GM13977 (cell line): ENCODE results near the gene ZNF280D.
"Not testable (repeated sequence)": the region's sequence is repeated elsewhere in the genome, so short reads cannot be mapped to it uniquely, and the experiment has no call there.

Experiments
- DNase-seq: peaks from one replicate; pipeline ENCODE4 v3.0.0; 2012; ENCODE audit warnings: low spot score
- in situ Hi-C: fragments of 300-500 bp; cut with MboI; formaldehyde crosslinking; loops from one replicate; pipeline ENCODE4 v1.12.0; 2022; ENCODE audit warnings: low sequenced_read_pairs, low pct_unique_long_range_greater_than_20kb, mixed read lengths, inconsistent platforms; ENCODE audit not compliant: unreplicated experiment
- TF ChIP-seq, protein P1 (sequence below): IDR thresholded peaks from 2 replicates; pipeline ENCODE4 v1.5.1; 2012; ENCODE audit warnings: mild to moderate bottlenecking, control low read depth; ENCODE audit not compliant: insufficient read depth; ENCODE audit errors: extremely low read depth, missing control alignments

ZNF280D gene, protein sequence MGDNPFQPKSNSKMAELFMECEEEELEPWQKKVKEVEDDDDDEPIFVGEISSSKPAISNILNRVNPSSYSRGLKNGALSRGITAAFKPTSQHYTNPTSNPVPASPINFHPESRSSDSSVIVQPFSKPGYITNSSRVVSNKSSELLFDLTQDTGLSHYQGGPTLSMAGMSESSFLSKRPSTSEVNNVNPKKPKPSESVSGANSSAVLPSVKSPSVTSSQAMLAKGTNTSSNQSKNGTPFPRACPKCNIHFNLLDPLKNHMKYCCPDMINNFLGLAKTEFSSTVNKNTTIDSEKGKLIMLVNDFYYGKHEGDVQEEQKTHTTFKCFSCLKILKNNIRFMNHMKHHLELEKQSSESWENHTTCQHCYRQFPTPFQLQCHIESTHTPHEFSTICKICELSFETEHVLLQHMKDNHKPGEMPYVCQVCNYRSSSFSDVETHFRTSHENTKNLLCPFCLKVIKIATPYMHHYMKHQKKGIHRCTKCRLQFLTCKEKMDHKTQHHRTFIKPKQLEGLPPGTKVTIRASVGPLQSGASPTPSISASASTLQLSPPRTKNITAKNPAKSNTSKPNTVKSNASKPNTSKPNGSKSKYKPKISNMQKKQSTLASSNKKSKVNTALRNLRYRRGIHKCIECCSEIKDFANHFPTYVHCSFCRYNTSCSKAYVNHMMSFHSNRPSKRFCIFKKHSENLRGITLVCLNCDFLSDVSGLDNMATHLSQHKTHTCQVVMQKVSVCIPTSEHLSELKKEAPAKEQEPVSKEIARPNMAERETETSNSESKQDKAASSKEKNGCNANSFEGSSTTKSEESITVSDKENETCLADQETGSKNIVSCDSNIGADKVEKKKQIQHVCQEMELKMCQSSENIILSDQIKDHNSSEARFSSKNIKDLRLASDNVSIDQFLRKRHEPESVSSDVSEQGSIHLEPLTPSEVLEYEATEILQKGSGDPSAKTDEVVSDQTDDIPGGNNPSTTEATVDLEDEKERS

DNA sequence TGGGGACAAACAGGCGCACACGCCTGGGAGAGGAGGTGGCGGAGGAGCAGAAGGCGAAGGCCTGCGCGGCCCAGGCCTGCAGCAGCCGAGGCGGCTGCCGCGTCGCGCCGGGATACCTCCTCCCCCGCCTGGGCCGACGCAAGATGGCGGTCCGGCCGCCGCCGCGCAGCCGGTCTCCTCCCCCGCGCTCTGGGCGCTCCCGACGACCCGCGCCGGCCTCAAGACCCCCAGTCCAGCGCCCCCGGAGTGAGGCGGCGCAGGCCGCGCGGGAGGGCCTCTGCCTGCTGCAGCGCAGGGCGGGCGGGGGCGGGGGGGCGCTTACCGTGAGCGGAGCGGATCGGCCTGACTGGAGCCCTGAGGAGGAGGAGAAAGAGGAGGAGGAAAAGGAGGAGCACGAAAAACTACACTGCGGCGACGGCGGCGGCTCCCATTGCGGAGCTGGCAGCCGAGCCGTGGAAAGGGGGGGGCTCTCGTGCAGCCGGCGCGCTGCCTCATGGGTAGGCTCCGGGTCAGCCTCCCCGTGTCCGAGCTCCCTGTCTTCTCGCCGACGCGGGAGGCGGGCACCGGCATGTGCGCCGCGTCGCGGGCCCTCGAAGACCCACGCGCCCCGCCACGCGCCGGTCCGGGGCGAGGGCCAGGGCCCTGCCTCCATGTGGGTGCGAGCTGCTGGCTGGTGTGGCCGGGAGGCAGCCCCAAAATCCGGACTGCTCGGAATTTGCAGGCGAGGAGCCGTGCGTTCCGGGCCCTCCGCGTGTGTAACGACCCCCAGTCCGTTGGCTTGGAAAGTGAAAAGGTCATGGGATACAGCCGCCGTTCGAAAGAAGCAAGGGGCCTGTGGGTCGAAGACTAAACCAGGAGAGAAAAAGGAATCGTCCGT lies at the start of gene ZNF280D:
ZNF280D (minus strand) TSS at position 374 of the 877 bp plus-strand sequence. CDS start 26,400 bp downstream, outside the sequence.
- in situ Hi-C loops, result no loop called here
- TF ChIP-seq, protein P1, sequence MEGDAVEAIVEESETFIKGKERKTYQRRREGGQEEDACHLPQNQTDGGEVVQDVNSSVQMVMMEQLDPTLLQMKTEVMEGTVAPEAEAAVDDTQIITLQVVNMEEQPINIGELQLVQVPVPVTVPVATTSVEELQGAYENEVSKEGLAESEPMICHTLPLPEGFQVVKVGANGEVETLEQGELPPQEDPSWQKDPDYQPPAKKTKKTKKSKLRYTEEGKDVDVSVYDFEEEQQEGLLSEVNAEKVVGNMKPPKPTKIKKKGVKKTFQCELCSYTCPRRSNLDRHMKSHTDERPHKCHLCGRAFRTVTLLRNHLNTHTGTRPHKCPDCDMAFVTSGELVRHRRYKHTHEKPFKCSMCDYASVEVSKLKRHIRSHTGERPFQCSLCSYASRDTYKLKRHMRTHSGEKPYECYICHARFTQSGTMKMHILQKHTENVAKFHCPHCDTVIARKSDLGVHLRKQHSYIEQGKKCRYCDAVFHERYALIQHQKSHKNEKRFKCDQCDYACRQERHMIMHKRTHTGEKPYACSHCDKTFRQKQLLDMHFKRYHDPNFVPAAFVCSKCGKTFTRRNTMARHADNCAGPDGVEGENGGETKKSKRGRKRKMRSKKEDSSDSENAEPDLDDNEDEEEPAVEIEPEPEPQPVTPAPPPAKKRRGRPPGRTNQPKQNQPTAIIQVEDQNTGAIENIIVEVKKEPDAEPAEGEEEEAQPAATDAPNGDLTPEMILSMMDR, result no peak

DNA sequence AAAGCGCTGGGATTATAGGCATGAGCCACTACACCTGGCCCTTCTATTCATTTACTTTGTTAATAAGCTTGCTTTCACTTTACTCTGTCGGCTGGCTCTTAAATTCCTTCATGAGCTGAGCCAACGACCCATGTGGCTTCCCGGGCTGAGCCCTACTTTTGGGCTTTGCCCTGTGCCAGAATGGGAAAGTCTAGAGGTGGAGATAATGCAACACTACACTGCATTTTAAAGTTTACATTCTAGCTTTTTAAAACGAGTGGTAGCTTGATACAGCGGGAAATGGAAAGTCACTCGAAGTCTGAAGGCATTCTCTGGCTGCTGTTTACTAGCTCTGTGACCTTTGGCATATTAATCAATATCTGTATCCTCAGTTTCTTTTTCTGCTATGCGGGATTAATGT lies 49.0 kb upstream of the ZNF280D start:
- no peak for DNase-seq
- TF ChIP-seq, protein P1, result no peak
- in situ Hi-C loops, result no loop called here

More for the DNA sequence above, at the start of gene ZNF280D:
- DNase-seq, result peak; percentile 86

DNA sequence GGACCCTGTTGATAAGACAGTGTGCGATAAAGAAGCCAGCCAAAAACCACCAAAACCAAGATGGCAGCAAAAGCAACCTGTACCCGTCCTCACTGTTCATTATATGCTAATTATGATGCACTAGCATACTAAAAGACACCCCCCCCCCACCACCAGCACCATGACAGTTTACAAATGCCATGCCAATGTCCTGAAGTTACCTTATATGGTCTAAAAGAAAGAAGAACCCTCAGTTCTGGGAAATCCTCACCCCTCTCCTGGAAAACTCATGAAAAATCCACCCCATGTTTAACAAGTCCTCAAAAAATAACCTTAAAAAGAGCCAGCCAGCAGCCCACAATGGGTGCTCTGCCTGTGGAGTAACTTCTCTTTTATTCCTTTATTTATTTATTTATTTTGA lies 48.4 kb upstream of the ZNF280D start:
- in situ Hi-C loops, result no loop called here
- TF ChIP-seq, protein P1, result no peak
- DNase-seq, result no peak

DNA sequence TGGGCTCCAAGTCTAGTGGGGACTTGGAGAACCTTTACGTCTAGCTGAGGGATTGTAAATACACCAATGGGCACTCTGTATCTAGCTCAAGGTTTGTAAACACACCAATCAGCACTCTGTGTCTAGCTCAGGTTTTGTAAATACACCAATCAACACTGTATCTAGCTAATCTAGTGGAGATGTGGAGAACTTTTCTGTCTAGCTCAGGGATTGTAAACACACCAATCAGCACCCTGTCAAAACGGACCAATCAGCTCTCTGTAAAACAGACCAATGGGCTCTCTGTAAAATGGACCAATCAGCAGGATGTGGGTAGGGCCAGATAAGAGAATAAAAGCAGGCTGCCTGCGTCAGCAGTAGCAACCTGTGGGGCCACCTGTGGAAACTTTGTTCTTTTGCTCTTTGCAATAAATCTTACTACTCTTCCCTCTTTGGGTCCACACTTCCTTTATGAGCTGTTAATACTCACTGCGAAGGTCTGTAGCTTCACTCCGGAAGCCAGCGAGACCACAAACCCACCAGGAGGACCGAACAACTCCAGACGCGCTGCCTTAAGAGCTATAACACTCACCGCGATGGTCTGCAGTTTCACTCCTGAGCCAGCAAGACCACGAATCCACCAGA lies 46.9 kb upstream of the ZNF280D start:
- DNase-seq, in situ Hi-C loops: not testable (repeated sequence)

DNA sequence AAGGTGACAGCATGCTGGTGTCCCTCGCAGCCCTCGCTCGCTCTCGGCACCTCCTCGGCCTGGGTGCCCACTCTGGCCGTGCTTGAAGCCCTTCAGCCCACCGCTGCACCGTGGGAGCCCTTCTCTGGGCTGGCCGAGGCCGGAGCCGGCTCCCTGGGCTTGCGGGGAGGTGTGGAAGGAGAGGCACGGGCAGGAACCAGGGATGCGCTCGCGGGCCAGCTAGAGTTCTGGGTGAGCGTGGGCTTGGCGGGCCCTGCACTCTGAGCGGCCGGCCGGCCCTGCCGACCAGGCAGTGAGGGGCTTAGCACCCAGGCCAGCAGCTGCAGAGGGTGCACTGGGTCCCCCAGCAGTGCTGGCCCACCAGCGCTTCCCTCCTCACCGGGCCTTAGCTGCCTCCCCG lies 46.1 kb upstream of the ZNF280D start:
- DNase-seq, in situ Hi-C loops: not testable (repeated sequence)

DNA sequence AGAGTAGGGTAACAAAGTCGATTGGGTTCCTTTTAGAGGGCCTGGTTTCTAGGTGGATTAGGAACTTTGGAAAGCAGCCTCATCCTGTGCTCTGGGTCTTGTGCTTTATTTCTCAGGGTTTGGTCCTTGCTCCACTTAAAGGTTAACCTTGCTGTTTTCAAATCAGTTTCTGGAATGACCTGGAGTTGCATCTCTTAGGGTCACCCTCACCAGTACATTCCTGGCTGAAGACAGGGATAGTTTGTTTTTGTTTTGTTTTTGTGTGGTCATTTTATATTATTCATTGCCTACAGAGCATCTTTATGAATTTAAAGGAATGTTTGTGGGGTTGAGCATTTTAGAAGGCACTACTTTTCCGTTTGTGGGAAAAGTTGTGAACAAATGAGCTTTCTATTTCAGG lies 45.5 kb upstream of the ZNF280D start:
- no peak for DNase-seq
- in situ Hi-C loops, result no loop called here
- TF ChIP-seq, protein P1, result no peak

DNA sequence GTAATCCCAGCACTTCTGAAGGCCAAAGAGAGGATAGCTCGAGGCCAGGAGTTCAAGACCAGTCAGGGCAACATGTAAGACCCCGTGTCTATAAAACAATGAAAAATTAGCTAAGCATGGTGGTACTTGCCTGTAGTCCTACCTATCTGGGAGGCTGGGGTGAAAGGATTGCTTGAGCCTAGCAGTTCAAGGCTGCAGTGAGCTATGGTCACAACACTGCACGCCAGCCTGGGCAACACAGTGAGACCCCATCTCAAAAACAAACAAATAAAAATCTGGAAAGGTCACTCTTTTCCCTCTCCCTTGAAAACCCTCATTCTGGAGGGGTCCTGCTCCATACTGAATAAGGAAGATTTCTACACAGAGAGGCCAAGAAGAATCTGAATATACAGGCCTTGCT lies 43.5 kb upstream of the ZNF280D start:
- DNase-seq, result no peak
- in situ Hi-C loops, result no loop called here
- TF ChIP-seq, protein P1, result no peak
